HG03565 (cell line): ENCODE measurements around the gene PFKFB1.

Source experiments
- ATAC-seq: cut with Tn5 transposase; IDR thresholded peaks from one replicate; pipeline ENCODE4 v1.9.1; 2021; ENCODE audit warnings: mild to moderate bottlenecking, moderate library complexity; ENCODE audit not compliant: unreplicated experiment

The PFKFB1 gene

DNA sequence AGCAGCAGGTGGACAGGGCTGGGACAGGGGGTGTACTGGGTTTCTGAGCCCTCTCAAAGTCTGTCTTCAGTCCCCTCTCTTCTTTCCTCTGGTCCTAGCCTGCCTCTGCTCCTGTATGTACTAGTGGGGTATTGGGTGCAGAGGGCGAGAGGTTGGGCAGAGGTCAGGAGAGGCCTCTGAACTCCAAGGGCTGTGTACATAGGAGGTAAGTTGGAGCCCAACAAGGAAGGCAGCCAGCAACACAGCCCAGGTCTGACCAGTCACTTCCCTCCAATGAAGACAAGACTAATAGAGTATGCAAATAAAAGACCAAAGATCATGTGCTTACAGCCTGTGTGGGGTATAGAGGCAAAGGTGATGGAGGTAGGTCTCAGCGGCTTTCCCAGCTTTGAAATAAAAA, at the start of gene PFKFB1:
Gene PFKFB1, minus strand, starts transcription at position 90 of the 400 bp plus-strand sequence. CDS start 181 bp downstream, outside the sequence.
- ATAC-seq = no peak

DNA sequence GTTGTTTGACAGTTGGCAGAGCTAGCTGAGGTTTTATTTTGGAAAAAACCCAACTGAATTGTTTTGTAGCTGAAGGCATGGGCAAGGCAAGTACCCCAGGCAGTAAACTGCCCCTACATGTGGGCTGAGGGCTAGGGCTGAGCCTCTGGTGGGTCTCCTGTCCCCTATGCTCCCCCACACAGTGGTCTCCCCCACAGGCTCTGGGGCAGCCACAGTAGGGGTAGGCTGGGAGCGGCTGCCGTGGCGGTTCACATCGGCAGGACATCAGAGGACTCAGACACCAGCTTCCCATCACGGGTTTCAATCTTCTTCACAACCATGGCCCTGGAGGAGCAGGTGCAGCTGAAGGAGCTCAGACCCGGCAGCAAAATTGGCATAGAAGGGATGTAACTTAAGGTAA, 47.5 kb upstream of the PFKFB1 start:
- ATAC-seq = no peak

DNA sequence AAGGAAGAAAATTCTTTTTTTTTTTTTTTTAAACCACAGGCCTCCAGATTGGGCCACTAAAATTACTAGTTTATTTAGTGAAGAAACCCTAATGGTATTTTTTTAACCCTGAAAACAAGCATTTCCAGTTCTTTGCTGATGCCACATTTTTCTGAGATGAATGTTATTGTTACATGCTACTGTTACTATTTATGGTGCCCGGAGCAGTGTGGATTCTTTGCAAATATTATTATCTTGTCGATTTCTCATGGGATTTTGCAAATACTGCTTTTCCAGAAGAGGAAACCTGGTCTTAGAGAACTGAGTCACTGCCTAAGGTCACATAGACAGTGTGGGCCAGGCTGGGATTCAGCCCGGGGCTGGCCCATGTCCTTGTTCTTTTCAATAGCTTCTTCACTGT, 45.5 kb upstream of the PFKFB1 start:
- no peak for ATAC-seq

DNA sequence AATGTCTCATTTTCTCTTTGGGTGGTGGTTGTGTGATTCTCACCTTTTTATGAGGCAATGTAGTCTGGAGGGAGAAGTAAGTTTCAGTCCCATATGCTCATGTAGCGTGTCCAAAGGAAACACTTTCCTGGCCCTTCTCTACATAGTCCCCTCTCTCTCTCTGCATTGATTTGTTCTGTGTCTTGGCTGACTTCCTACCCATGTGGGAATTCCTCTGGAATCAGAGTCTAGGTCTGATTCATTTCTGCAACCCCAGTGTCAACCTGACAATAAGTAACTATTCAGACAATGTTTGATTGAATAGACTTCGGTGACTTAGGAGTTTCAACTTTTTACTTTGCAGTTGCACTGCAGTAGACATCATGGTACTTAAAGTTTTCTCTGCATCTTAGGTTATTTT, 39.4 kb upstream of the PFKFB1 start:
- no peak for ATAC-seq

DNA sequence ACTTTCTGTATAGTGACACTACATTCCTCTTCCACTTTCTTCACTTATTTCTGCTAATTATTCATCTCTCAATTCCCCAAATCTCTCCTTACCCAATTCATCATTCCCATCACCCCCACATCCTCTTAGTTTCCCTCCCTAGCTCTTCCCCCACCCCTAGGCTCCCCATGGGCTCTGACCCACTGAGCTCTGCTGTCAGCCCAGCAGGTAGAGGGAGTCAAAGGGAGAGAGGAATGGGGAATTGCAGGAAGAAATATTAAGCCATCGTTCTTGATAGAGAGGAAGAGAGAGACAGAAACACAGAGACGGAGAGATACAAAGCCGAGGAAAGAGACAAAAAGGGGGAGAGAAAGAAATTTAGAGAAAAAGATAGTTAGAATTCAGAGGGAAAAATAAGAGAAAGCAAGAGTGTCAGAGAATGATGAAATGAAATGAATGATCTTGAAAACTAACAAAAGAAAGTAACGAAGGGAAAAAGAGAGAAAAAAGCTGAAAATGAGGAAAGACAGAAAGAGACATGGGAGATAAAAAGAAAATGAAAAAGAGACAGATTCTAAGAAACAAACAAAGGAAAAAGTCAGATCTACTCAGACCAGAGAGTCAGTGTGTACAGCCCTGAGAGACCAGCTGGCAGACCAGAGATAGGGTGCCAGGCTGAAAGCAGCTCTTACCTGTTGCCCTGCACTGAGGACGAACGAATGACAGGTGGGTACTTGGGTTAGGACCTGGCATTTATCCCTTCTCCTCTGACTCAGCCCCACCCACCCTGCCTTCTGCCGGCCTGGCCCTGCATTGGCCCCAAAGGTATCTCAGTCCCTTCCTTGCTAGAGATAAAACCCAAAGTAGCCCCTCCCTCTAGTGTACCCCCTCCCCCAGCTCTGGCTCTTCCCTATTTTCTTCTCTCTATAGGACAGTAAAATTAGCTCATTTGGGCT, 36.5 kb upstream of the PFKFB1 start, which contains the start of gene ALAS2:
Gene ALAS2, minus strand, starts transcription at position 707 of the 935 bp plus-strand sequence. CDS start 4,977 bp downstream, outside the sequence.
- no peak for ATAC-seq

DNA sequence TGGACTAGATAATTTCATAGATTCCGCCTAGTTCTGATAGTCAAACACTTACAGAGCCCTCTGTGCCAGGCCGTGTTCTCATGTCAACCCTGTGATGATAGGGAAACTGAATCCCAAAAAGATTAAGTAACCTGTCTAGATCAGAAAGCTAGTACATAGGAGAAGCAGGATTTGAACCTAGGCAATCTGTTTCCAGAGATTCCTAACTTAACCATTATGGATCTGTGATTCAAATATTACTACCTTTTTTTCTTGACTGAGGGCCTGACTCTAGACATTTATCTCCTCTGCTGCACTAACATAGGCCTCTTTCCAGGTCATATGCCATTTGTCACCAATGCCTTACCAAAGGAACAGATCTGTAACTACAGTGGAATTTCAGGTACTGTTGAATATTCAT, 35.3 kb upstream of the PFKFB1 start:
- no peak for ATAC-seq

DNA sequence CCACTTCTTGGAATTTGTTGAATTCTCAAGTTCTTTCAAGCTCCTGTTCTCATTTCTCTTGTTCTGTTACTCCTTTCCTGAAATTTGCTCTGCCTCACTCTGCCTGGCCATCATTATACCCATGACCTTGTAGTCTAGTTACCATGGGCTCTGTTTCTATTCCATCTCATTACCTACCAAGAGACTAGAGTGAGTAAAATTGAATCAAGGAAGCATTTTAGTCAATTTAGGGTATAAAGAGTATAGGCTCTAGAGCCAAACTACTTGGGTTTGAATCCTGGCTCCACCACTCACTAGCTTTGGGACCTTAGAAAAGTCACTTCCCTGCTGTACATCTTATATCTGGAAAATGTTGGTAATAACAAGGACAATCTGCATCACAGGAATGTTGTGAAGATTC, 34.6 kb upstream of the PFKFB1 start:
- no peak for ATAC-seq

DNA sequence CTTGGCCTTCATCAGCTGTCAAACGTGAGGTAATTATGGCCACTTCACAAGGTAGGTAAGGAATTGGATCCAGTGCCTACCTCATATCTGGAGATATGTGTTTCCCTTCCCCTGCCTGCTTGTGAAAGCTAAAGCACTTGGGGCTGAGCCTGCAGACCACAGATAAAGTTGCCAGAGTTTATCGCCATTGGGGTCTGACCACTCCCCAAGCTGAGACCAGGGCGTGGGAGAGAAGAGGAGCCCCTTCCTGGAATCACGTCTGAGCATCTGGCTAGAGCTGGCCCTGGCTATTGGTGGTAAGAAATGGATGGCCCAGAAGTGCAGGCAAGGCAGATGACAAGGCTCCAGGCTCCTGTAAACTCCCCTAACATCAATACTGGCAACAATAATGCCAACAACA, 34.1 kb upstream of the PFKFB1 start:
- ATAC-seq = no peak

DNA sequence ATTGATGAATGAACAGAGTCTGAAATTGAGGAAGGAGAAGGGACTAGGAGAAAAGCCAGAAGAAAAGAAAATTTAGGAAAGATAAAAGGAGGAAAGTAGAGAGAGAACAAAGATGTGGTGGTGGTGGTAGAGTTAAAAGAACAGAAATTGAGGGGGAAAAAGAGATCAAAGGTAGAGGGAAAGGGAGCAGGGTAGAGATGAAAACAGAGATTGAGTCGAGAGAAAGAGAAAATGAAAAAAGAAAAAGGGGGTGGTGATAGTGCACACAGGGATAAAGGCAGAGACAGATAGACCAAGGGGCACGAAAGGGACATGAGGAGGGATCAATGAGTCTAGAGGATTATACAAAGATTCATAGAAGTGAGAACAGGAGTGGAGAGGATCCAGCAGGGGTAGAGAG, 32.9 kb upstream of the PFKFB1 start:
- ATAC-seq = no peak

DNA sequence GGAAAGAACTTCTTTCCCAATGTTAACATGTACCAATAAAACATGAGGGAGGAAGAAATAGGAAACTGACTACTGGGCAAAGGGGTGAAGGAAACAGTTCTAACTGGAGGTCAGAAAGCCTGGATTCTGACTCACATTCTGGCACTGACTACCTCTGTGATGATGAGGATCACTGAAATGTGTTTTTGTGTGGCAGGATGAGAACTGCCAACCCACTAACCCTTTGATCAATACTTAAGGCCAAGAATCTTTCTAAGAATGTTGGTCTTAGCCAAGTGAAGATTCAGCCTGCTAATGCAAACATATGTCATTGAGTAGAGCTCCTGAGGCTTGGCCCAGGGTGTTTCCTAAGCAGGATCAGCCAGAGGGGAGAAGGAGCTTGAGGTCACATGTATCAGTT, 32.2 kb upstream of the PFKFB1 start:
- no peak for ATAC-seq

DNA sequence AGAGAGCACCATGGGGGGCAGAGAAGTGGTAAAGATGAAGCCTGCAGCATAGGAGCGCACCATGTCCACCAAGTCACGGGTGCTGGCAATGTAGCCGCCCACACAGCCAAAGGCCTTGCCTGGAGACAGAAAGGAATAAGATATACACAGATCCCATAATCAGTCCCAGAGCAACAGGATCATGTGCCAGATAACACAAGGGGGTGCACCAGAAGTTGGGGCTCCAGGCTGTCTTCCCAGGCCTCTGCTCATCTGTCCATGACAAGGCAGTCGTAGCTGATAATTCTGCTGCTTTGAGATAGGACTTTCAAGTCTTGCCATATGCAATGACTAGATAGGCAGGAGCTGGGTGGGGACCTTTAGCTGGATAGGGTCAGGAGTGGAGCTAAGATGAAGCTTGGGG, 20.9 kb upstream of the PFKFB1 start:
- no peak for ATAC-seq

DNA sequence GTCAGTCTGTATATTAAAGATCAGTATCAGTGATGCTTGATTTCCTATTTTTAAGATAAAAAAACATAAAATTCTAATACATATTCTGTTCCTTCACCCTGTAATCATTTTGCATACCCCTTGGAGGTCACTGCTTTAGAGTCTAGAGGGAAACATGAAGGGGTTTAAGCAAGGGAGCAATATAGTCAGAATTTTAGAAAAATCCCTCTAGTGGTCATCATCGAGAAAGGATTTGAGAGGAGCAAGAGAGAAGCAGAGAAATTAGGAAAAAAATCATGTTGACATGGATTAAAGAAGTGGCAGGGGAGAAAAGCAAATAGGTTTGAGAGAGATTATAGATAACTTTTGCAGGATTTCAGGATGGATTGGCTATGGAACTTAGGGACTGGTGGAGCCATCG, 17.3 kb upstream of the PFKFB1 start:
- ATAC-seq = no peak

DNA sequence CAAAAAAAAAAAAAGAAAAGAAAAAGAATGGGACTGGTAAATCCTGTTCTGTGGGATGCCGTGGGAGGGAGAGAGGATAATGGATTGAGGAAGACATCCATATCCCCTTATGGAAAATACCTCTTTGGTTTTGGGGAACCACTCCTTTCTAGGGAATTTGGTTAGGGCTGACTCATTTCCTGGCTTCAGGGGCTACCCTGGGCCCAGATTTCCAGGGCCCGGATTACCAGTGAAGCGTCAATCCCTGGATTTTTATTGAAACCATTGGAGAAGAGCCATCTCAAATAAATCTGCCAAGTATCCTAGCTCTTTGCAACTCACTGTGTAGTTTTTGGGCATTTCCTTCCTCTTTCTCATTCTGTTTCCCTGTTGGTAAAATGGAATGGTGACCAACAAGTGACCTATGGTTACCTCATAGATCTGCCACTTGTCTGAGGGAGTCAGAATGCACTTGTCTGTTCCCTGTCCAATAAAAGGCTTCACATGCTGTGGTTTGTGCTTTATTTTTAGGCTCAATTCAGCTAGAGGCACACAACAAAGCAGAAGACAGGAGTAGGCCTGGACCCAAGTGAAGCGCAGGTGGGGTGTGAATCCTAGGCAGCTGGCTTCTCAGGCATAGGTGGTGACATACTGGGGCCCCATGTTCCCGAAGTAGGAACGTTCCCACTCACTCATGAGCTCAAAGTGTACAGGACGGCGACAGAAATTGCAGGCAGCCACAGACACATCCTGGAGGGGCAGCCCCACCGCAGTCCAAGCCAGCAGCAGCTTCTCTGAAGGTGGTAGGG, 14.8 kb upstream of the PFKFB1 start:
- no peak for ATAC-seq

DNA sequence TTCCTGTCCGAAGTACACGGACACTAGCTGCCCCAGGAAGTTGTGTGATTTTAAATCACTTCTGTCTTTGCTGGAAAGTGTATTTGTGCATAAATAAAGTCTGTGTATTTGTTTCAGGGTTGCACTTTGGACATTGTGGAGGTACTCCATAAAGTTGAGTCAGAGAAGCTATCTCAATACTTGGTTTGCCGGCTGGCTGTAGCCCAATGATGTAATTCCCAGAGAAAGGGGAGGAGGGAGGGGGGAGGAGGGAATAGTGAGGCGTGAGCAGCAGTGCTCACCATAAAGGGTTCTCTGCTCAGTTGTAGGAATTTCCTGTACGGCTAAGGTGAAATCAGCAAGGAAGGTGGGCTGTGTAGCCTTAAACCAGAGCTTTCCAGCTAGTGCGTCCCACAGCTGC, 13.7 kb upstream of the PFKFB1 start:
- ATAC-seq = no peak

DNA sequence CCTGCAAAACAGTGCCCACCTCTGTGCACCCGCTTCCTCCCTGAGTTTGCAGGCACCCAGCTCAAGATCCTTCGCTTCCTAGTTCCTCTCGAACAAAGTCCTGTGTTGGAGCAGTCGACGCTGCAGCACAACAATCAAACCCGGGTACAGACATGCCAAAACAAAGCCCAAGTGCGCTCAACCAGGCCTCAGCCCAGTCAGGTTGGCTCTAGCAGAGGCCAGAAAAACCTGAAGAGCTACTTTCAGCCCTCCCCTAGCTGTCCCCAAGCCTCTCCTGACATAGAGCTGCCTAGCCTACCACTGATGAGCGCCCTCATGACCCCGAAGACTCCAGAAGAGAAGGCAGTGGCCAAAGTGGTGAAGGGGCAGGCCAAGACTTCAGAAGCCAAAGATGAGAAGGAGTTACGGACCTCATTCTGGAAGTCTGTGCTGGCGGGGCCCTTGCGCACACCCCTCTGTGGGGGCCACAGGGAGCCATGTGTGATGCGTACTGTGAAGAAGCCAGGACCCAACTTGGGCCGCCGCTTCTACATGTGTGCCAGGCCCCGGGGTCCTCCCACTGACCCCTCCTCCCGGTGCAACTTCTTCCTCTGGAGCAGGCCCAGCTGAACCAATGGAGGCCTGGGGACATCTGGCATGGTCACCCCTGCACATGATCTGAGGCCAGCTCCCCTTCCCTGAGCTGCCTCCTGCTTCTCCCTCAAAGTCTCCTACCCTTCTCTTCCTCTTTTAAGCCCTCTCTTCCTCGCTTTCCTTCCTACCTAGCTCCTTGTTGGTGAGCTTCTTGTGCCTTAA, 13.0 kb upstream of the PFKFB1 start:
- no peak for ATAC-seq

DNA sequence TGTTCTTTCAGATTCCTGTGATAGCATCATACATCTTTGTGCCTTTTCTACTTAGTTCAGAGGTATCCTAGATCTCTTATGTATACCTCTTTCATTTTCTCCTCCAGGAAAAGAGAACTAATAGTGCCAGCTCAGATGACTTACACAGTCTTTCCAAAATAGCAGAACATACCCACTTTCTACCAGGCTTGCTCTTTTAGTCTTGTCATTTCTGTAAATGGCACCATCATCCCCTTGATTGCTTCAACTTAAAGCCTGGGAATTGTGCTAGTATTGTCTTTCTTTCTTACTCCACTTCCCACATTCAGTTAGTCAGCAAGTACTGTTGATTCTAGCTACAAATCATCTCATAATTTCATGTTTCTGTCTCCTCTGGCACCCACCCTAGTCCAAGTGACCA, 11.3 kb upstream of the PFKFB1 start:
- no peak for ATAC-seq

DNA sequence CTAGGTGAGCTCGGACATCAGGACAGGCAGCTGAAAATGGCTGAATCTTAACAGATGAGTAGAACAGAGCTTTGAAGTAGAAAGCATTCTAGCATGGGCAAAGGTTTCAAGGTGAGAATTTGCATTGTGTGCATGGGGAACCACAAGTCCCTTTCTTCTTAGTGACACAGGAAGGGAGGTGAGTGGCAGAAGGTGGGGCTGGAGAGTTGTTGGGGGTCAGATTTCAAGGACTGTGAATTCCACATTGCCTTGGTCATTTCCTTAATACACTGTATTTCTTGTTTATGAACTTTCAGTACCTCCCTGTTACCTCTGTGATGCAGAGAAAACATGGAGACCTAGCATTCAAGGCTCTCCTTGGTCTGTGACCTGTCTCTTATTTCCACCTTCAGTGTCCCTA, 10.2 kb upstream of the PFKFB1 start:
- no peak for ATAC-seq

DNA sequence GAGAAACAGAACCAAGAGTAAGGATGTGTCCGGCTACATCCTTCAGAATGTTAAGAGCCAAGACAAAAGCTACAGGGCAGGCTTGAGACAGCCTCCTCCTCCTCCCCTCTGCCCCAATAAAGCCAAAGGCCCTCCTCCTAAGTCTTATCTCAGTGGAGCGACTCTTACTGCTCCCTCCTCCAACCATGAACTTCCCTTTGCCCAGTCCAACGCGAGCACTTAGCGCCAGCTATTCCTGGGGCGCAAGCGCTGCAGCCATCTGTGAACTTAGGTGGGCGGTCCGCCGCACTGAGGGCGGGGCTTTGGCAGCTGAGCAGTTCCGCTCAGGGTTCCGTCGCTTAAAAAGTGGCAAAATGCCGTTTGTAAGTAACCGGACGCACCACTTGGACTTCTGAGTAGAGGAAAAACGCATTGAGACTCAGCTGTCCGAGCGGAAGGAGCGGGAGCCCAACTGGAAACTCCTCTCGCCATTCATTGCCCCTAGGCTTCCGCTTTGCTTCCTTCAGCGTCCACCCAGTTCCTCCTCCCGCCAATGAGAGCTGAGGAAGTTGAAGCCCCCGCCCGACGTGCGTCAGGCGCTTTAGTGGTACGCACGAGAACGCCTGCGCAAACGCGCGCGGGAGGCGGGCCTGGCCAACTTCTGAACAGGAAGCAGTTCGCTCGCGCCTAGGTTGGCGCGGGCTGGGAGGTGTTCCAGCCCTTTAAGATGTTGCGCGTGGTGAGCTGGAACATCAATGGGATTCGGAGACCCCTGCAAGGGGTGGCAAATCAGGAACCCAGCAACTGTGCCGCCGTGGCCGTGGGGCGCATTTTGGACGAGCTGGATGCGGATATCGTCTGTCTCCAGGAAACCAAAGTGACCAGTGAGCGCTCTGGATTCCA, 6.0 kb upstream of the PFKFB1 start, which contains the start of gene APEX2:
Gene APEX2, plus strand, starts transcription at position 647 of the 882 bp plus-strand sequence. Its CDS starts 60 bp downstream, at position 707.
- peak; percentile 93 for ATAC-seq

DNA sequence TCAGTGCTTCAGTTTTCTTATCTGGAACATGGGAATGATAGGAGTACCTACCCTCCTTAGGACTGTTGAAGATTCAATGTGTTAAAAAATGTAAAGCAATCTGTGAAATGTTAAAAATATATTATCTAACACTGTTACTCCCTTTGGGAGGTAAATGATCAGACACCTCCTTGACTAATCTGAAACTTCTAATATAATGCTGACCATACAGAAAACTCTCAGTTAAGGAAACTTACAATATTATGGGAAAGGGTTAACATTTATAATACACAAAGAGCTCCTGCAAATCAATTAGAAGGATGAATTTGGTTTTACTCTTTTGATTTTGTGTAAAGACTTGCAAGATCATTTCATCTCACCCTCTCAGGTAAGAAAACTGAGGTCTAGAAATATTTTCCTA, 1.6 kb upstream of the PFKFB1 start:
- ATAC-seq = no peak
